Endothelial cell of umbilical vein (primary cell): ENCODE data around the gene PGLYRP1. TPM values are rescaled to one million over a fixed set of nuclear protein-coding genes. Genes with fewer than 3 reads are reported as not detected.

ENCODE experiments used
- BruUV-seq: library from RNA; stranded (reverse); fragments of 400-500 nt; replicated peaks from 2 replicates; lab custom pipeline; 2021; lab: Mats Ljungman, UMichigan
- CTCF ChIA-PET: fragments of 300-600, 350-600 bp; sonication (Branson Sonifier 250); formaldehyde crosslinking; loops from one replicate; lab custom pipeline; 2021; ENCODE audit warnings: antibody characterized with exemption, inconsistent platforms; lab: Charles Lee
- POLR2A ChIA-PET: fragments of 300-600, 350-600 bp; sonication (Branson Sonifier 250); formaldehyde crosslinking; loops from one replicate; lab custom pipeline; 2021; ENCODE audit warnings: antibody characterized with exemption, inconsistent platforms; lab: Charles Lee
- DNase-seq: peaks from one replicate; pipeline ENCODE4 v3.0.0-alpha.2; 2011; ENCODE audit warnings: low read depth, low spot score
- FAIRE-seq: peaks from 2 replicates; lab custom pipeline; 2011; peaks lifted over from hg19 to GRCh38; lab: Jason Lieb, UNC
- H2AFZ ChIP-seq: 2 replicates; pipeline ENCODE4 v1.6.0; 2012; ENCODE audit warnings: low read depth, low read length, control low read depth, inconsistent platforms
- H3K27ac ChIP-seq: 2 replicates; pipeline ENCODE4 v1.5.1; 2011; ENCODE audit warnings: low read depth, mild to moderate bottlenecking, control low read depth, low read length, moderate library complexity; ENCODE audit not compliant: insufficient read depth
- H3K27me3 ChIP-seq, 2 experiments: 2 replicates each; pipeline versions ENCODE4 v1.6.0 to v1.6.1; 2011; ENCODE audit warnings: low read length in 2 of 2, mixed read lengths in 1 of 2; ENCODE audit not compliant: control insufficient read depth in 2 of 2, insufficient read depth in 2 of 2
- H3K36me3 ChIP-seq, 2 experiments: 2 replicates in 1 of 2; 3 replicates in 1 of 2; pipeline ENCODE4 v1.5.1; 2011; ENCODE audit warnings: low read length in 2 of 2, mild to moderate bottlenecking in 1 of 2, moderate library complexity in 1 of 2; ENCODE audit not compliant: control insufficient read depth in 2 of 2, insufficient read depth in 2 of 2; ENCODE audit errors: extremely low read depth in 1 of 2
- H3K4me1 ChIP-seq: 3 replicates; pipeline ENCODE4 v1.5.1; 2011; ENCODE audit warnings: mild to moderate bottlenecking, low read length; ENCODE audit not compliant: control insufficient read depth, insufficient read depth; ENCODE audit errors: extremely low read depth
- H3K4me2 ChIP-seq: 2 replicates; pipeline ENCODE4 v1.6.1; 2011; ENCODE audit warnings: low read length, control low read depth, mixed read lengths; ENCODE audit not compliant: insufficient read depth
- H3K4me3 ChIP-seq, 3 experiments: fragments of 200-600 bp in 1 of 3; sonication (generic), shearing (Covaris generic) in 1 of 3; replicated peaks in 1 of 3; 2 replicates each; pipeline ENCODE4 v1.5.1; 2011 to 2016; ENCODE audit warnings: control low read depth in 3 of 3, low read length in 3 of 3, mild to moderate bottlenecking in 2 of 3, inconsistent platforms in 1 of 3, low read depth in 1 of 3, moderate library complexity in 1 of 3; ENCODE audit not compliant: insufficient read depth in 1 of 3
- H3K79me2 ChIP-seq: 2 replicates; pipeline ENCODE4 v1.6.0; 2012; ENCODE audit warnings: low read length, inconsistent platforms; ENCODE audit not compliant: control insufficient read depth, insufficient read depth
- H3K9ac ChIP-seq: replicated peaks from 2 replicates; pipeline ENCODE3; 2011; ENCODE audit warnings: low read length, control low read depth; ENCODE audit not compliant: insufficient read depth; ENCODE audit errors: extremely low read depth
- H3K9me1 ChIP-seq: replicated peaks from 3 replicates; pipeline ENCODE4 v1.6.0; 2011; ENCODE audit warnings: mild to moderate bottlenecking, low read length; ENCODE audit not compliant: control insufficient read depth, insufficient read depth; ENCODE audit errors: extremely low read depth
- H3K9me3 ChIP-seq: replicated peaks from 2 replicates; pipeline ENCODE4 v1.5.1; 2012; ENCODE audit warnings: low read length, inconsistent platforms; ENCODE audit not compliant: control insufficient read depth, insufficient read depth
- H4K20me1 ChIP-seq: replicated peaks from 2 replicates; pipeline ENCODE3; 2011; ENCODE audit warnings: mild to moderate bottlenecking, low read length; ENCODE audit not compliant: control insufficient read depth, insufficient read depth; ENCODE audit errors: extremely low read depth
- EZH2 ChIP-seq: IDR thresholded peaks from 2 replicates; pipeline ENCODE4 v1.6.1; 2012; ENCODE audit warnings: borderline replicate concordance, low read depth, mild to moderate bottlenecking, moderate library complexity, low read length, inconsistent platforms; ENCODE audit not compliant: severe bottlenecking
- FOS ChIP-seq: IDR thresholded peaks from 2 replicates; pipeline ENCODE4 v1.6.1; 2011; ENCODE audit warnings: mild to moderate bottlenecking, low read length, moderate library complexity, borderline replicate concordance; ENCODE audit not compliant: insufficient read depth
- GATA2 ChIP-seq: IDR thresholded peaks from 2 replicates; pipeline ENCODE4 v1.7.0; 2011; ENCODE audit warnings: low read depth, mild to moderate bottlenecking, moderate library complexity, mixed read lengths, low read length; ENCODE audit not compliant: insufficient read length, insufficient read depth
- JUN ChIP-seq: IDR thresholded peaks from 2 replicates; pipeline ENCODE4 v1.6.1; 2011; ENCODE audit warnings: borderline replicate concordance, low read depth; ENCODE audit not compliant: insufficient read length, insufficient read depth
- MAX ChIP-seq: IDR thresholded peaks from 2 replicates; pipeline ENCODE4 v1.6.1; 2011; ENCODE audit not compliant: insufficient read depth, insufficient read length
- MYC ChIP-seq: IDR thresholded peaks from one replicate; pipeline ENCODE4 v1.6.1; 2011; ENCODE audit warnings: mild to moderate bottlenecking, low read depth, low read length
- POLR2A ChIP-seq: IDR thresholded peaks from 2 replicates; pipeline ENCODE4 v1.6.1; 2012; ENCODE audit warnings: low read depth, mild to moderate bottlenecking, control low read depth, low read length
- POLR2AphosphoS5 ChIP-seq: IDR thresholded peaks from 2 replicates; pipeline ENCODE4 v1.6.1; 2012; ENCODE audit warnings: low read depth, mild to moderate bottlenecking, control low read depth, low read length, moderate library complexity; ENCODE audit not compliant: insufficient read depth
- dilution Hi-C: fragments of 300-500 bp; cut with MboI; formaldehyde crosslinking; loops from one replicate; pipeline ENCODE4 v1.15.0; 2019; ENCODE audit warnings: low sequenced_read_pairs; ENCODE audit not compliant: extremely low pct_ligation_motif_present
- intact Hi-C: fragments of 100-400 bp; cut with micrococcal nuclease; formaldehyde crosslinking; loops from one replicate; pipeline ENCODE4 v1.10.0; 2022
- polyA plus RNA-seq, 4 experiments: library from polyadenylated mRNA; depleted of rRNA in 3 of 4; stranded (reverse) in 3 of 4; unstranded in 1 of 4; fragments of >200 nt; gene quantifications; 2 replicates each; pipeline versions ENCODE4 v1.2.1 to v1.2.3, GENCODE V29; 2011 to 2012; ENCODE audit warnings: missing spikeins in 1 of 4
- total RNA-seq: library from RNA; stranded (reverse); gene quantifications from 2 replicates; pipeline ENCODE4 v1.2.3, GENCODE V29; 2021
- TF ChIP-seq, protein P1 (sequence below), 2 donors: IDR thresholded peaks; 1 replicate in 1 of 2; 2 replicates in 1 of 2; pipeline ENCODE4 v1.5.1; 2011; ENCODE audit warnings: low read length in 2 of 2, mild to moderate bottlenecking in 2 of 2, moderate library complexity in 2 of 2, control low read depth in 1 of 2, inconsistent platforms in 1 of 2, low read depth in 1 of 2; ENCODE audit not compliant: insufficient read depth in 1 of 2; ENCODE audit errors: extremely low read depth in 1 of 2

Gene PGLYRP1
- total and polyA plus RNA-seq, 2 donors (not counting 3 experiments of a cell fraction or from before 2014, with no cell fraction given) = not detected

DNA sequence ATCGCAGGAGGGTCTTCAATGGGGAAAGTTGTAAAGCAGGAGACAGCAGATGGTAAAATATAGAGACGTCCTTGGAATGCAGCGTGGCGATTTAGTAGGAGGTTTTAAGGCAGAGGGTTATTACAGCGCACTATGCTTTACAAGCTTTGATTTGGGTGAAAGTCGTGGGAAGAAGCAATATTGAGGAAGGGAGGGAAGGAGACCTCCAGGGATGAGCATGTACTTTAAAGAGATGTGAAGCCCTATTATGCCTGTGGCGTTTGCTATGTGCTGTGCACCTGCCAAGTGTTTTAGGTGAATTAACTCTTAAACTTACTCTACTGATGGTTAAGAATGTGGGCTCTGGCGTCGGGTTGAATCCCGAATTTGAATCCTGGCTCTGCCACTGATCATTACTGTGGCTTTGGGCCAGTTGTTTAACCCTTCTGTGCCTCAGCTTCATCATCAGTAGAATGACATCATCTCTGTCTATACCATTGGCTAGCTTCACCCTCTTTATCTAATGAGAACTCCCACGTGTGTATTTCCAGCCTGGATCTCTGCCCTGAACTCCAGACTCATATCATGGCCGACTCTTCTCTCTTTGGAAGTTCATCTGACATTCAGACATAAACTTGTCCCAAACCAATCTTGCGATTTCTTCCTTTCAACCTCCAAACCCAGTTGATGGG is 27.0 kb downstream of the PGLYRP1 start:
- peak overlapping the region; percentile 90 for H3K9ac ChIP-seq
- dilution Hi-C loops (no loop called here), intact Hi-C loops (loop anchor here (1.0 to 5.0 kb wide), 4 partner anchors 22 to 179 kb away; partner anchors contain the start of genes MYPOP and RSPH6A)
- peak overlapping the region; percentile 64 for H3K27ac ChIP-seq
- peak overlapping the region; percentile 99 for H3K4me2 ChIP-seq
- peak overlapping the region; percentile 69 to 99 (median 95) for H3K4me3 ChIP-seq
- H3K4me1 ChIP-seq = peaks cover 12% of the 10 kb centered on the region
- no peak for FAIRE-seq
- H3K79me2 ChIP-seq = peaks cover 5% of the 10 kb centered on the region
- ChIA-PET CTCF (interaction anchor here (1.0 to 2.3 kb wide), 12 partner anchors 11 to 285 kb away, joined by 3 to 11 read pairs (median 4); partner anchors contain the start of genes MYPOP and NOVA2), POLR2A (interaction anchor here (0.6 to 1.0 kb wide), 3 partner anchors 19 to 93 kb away, joined by 3 to 5 read pairs (median 3); partner anchors contain the start of gene MYPOP)
- no peaks in the 10 kb centered on the region for H3K36me3 ChIP-seq
- H3K9me1 ChIP-seq = no peaks in the 10 kb centered on the region
- H4K20me1 ChIP-seq = no peaks in the 10 kb centered on the region
- peak overlapping the region; percentile 86 for H2AFZ ChIP-seq
- BruUV-seq = TSS peak; percentile 50
- no peaks in the 10 kb centered on the region for H3K9me3 ChIP-seq
- DNase-seq = no peak
- no peaks in the 10 kb centered on the region for H3K27me3 ChIP-seq
- TF ChIP-seq MYC (no peak), JUN (no peak), POLR2A (no peak)

GRCh38 chr19:45994998-45995714 is 27.7 kb downstream of the PGLYRP1 start, which contains the start of gene CCDC61:
TSS of gene CCDC61 (plus strand) at chr19:45995467. CDS start at chr19:46003019, 7,552 bp downstream.
- peak within 1 kb of the TSS; percentile 99 for H3K4me2 ChIP-seq
- H3K9me1 ChIP-seq = no peaks in the 10 kb centered on the region
- H3K9me3 ChIP-seq = no peaks in the 10 kb centered on the region
- dilution Hi-C loops = no loop called here
- POLR2A ChIA-PET = interaction anchor here (0.6 to 1.0 kb wide), 3 partner anchors 20 to 92 kb away, joined by 3 to 5 read pairs (median 3); partner anchors contain the start of gene MYPOP
- H3K27me3 ChIP-seq = peaks cover 0 to under 1% of the 10 kb centered on the region in 2 experiments
- CTCF ChIA-PET = interaction anchor here (0.9 to 2.3 kb wide), 15 partner anchors 9 to 286 kb away, joined by 3 to 11 read pairs (median 4); partner anchors contain the start of genes MYPOP and NOVA2
- peaks cover 10% of the 10 kb centered on the region for H3K4me1 ChIP-seq
- H2AFZ ChIP-seq = peak within 1 kb of the TSS; percentile 86
- no peaks in the 10 kb centered on the region for H3K36me3 ChIP-seq
- peak within 1 kb of the TSS; percentile 69 to 99 (median 95) for H3K4me3 ChIP-seq
- FAIRE-seq = peak; percentile 99
- H3K9ac ChIP-seq = peak within 1 kb of the TSS; percentile 90
- intact Hi-C loops = loop anchor here (1.0 to 5.0 kb wide), 4 partner anchors 21 to 178 kb away; partner anchors contain the start of genes MYPOP and RSPH6A
- H3K79me2 ChIP-seq = peaks cover 5% of the 10 kb centered on the region
- H3K27ac ChIP-seq = peak within 1 kb of the TSS; percentile 64
- peak; percentile 100 for DNase-seq
- TF ChIP-seq POLR2A (peak; percentile 90), POLR2AphosphoS5 (peak; percentile 61), GATA2 (no peak), FOS (no peak), MYC (peak; percentile 42), JUN (no peak), MAX (peak; percentile 88), EZH2 (no peak)
- TF ChIP-seq, protein P1, sequence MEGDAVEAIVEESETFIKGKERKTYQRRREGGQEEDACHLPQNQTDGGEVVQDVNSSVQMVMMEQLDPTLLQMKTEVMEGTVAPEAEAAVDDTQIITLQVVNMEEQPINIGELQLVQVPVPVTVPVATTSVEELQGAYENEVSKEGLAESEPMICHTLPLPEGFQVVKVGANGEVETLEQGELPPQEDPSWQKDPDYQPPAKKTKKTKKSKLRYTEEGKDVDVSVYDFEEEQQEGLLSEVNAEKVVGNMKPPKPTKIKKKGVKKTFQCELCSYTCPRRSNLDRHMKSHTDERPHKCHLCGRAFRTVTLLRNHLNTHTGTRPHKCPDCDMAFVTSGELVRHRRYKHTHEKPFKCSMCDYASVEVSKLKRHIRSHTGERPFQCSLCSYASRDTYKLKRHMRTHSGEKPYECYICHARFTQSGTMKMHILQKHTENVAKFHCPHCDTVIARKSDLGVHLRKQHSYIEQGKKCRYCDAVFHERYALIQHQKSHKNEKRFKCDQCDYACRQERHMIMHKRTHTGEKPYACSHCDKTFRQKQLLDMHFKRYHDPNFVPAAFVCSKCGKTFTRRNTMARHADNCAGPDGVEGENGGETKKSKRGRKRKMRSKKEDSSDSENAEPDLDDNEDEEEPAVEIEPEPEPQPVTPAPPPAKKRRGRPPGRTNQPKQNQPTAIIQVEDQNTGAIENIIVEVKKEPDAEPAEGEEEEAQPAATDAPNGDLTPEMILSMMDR (IDR thresholded peaks at IDR 0.05; ENCODE audit: extremely low read depth in 1 of 2, insufficient read depth in 1 of 2, low read depth in 1 of 2, low read length in 2 of 2) = no peak
- BruUV-seq = no TSS peak
- no peaks in the 10 kb centered on the region for H4K20me1 ChIP-seq
